NCI-H510A treated with DMSO at 0.1 percent for 48 hours (cell line): Measurements from ENCODE around the gene NOTCH3.

ENCODE experiments used
- DNase-seq: peaks from one replicate; lab custom pipeline; 2025; lab: John Stamatoyannopoulos, UW

Gene NOTCH3

GRCh38 chr19:15235781-15236180 is 35.0 kb upstream of the NOTCH3 start:
- DNase-seq = no peak

GRCh38 chr19:15234431-15235130 is 33.8 kb upstream of the NOTCH3 start:
- no peak for DNase-seq

- DNase-seq = no peak
Observed at GRCh38 chr19:15231271-15231670, 30.5 kb upstream of the NOTCH3 start.

GRCh38 chr19:15227261-15227660 is 26.5 kb upstream of the NOTCH3 start:
- no peak for DNase-seq

- no peak for DNase-seq
Observed at GRCh38 chr19:15225760-15226159, 25.0 kb upstream of the NOTCH3 start.

GRCh38 chr19:15223649-15224361 is 23.0 kb upstream of the NOTCH3 start:
- no peak for DNase-seq

- DNase-seq = peak; percentile 93
Observed at GRCh38 chr19:15222738-15223648, 22.2 kb upstream of the NOTCH3 start.

GRCh38 chr19:15220833-15221232 is 20.0 kb upstream of the NOTCH3 start:
- no peak for DNase-seq

GRCh38 chr19:15218501-15218900 is 17.7 kb upstream of the NOTCH3 start:
- no peak for DNase-seq

- DNase-seq = no peak
Observed at GRCh38 chr19:15216363-15216762, 15.6 kb upstream of the NOTCH3 start.

- no peak for DNase-seq
Observed at GRCh38 chr19:15213715-15214381, 13.1 kb upstream of the NOTCH3 start.

- DNase-seq = no peak
Observed at GRCh38 chr19:15212711-15213110, 11.9 kb upstream of the NOTCH3 start.

- DNase-seq = no peak
Observed at GRCh38 chr19:15210323-15210781, 9.6 kb upstream of the NOTCH3 start.

- DNase-seq = no peak
Observed at GRCh38 chr19:15201374-15202023, 704 bp upstream of the NOTCH3 start.

GRCh38 chr19:15199661-15200552 is 888 bp downstream of the NOTCH3 start:
- no peak for DNase-seq

- no peak for DNase-seq
Observed at GRCh38 chr19:15198951-15199660, 1.7 kb downstream of the NOTCH3 start.

- DNase-seq = no peak
Observed at GRCh38 chr19:15197942-15198341, 2.9 kb downstream of the NOTCH3 start.

- DNase-seq = no peak
Observed at GRCh38 chr19:15197275-15197941, 3.4 kb downstream of the NOTCH3 start.

- no peak for DNase-seq
Observed at GRCh38 chr19:15196360-15197005, 4.3 kb downstream of the NOTCH3 start.
